A673 (cell line): ENCODE measurements around the gene FXYD2.

ENCODE experiments used
- EZH2 ChIP-seq: fragments of 200-600 bp; sonication (generic); IDR thresholded peaks from 2 replicates; pipeline ENCODE4 v1.6.1; 2017; ENCODE audit warnings: borderline replicate concordance, low read depth, mild to moderate bottlenecking, mixed read lengths, antibody characterized with exemption, low read length; ENCODE audit not compliant: poor library complexity, severe bottlenecking
- TF ChIP-seq, protein P1 (sequence below): fragments of 300-800, 200-600 bp; sonication (generic); conservative IDR thresholded peaks from 2 replicates; pipeline ENCODE4 v1.5.1; 2017; ENCODE audit warnings: low read depth, mild to moderate bottlenecking, antibody characterized with exemption, low read length, moderate library complexity, mixed read lengths

- TF ChIP-seq, protein P1, sequence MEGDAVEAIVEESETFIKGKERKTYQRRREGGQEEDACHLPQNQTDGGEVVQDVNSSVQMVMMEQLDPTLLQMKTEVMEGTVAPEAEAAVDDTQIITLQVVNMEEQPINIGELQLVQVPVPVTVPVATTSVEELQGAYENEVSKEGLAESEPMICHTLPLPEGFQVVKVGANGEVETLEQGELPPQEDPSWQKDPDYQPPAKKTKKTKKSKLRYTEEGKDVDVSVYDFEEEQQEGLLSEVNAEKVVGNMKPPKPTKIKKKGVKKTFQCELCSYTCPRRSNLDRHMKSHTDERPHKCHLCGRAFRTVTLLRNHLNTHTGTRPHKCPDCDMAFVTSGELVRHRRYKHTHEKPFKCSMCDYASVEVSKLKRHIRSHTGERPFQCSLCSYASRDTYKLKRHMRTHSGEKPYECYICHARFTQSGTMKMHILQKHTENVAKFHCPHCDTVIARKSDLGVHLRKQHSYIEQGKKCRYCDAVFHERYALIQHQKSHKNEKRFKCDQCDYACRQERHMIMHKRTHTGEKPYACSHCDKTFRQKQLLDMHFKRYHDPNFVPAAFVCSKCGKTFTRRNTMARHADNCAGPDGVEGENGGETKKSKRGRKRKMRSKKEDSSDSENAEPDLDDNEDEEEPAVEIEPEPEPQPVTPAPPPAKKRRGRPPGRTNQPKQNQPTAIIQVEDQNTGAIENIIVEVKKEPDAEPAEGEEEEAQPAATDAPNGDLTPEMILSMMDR: no peak
- no peak for TF ChIP-seq EZH2
These were observed 24.9 kb downstream of the FXYD2 start for GRCh38 chr11:117799634-117800033.
